Mammary epithelial cell (primary cell): ENCODE data around the gene DENND1A.
A peak's percentile ranks its signal among the peaks of the same experiment; 100 is the strongest.

Experiments used
- CTCF ChIP-seq, 2 donors: IDR thresholded peaks in 1 of 2; conservative IDR thresholded peaks in 1 of 2; 2 replicates each; pipeline ENCODE4 v1.5.1; 2011 to 2012; ENCODE audit warnings: inconsistent platforms in 2 of 2, low read length in 2 of 2, mild to moderate bottlenecking in 2 of 2, control low read depth in 1 of 2, low read depth in 1 of 2; ENCODE audit not compliant: insufficient read depth in 1 of 2; ENCODE audit errors: extremely low read depth in 1 of 2
- EZH2 ChIP-seq: IDR thresholded peaks from 2 replicates; pipeline ENCODE4 v1.6.1; 2012; ENCODE audit warnings: low read length, inconsistent platforms, borderline replicate concordance

- TF ChIP-seq CTCF (conservative IDR thresholded peaks at IDR 0.05 in 1 of 2, IDR thresholded peaks at IDR 0.05 in 1 of 2; ENCODE audit: extremely low read depth in 1 of 2, insufficient read depth in 1 of 2, low read depth in 1 of 2, low read length in 2 of 2), result peak in 1 of 2 donors; percentile 5
- no peak for TF ChIP-seq EZH2
Observed at GRCh38 chr9:123960366-123960765, 30.4 kb upstream of the DENND1A start.
